Ishikawa (cell line): Measurements from ENCODE around the gene RRP1.

Source experiments
- CREB1 ChIP-seq: IDR thresholded peaks from 2 replicates; pipeline ENCODE4 v1.6.1; 2012; ENCODE audit warnings: low read depth
- EGR1 ChIP-seq: IDR thresholded peaks from 2 replicates; pipeline ENCODE4 v1.6.1; 2012
- EP300 ChIP-seq: IDR thresholded peaks from 2 replicates; pipeline ENCODE4 v1.6.1; 2012; ENCODE audit warnings: borderline replicate concordance
- FOXM1 ChIP-seq: IDR thresholded peaks from 2 replicates; pipeline ENCODE4 v1.6.1; 2012; ENCODE audit warnings: low read depth, borderline replicate concordance
- NFIC ChIP-seq: IDR thresholded peaks from 2 replicates; pipeline ENCODE4 v1.6.1; 2012
- RAD21 ChIP-seq: IDR thresholded peaks from 2 replicates; pipeline ENCODE4 v1.6.1; 2012; ENCODE audit warnings: low read depth
- TAF1 ChIP-seq: IDR thresholded peaks from 2 replicates; pipeline ENCODE4 v1.6.1; 2012; ENCODE audit warnings: low read depth, mild to moderate bottlenecking
- TCF12 ChIP-seq: IDR thresholded peaks from 2 replicates; pipeline ENCODE4 v1.6.1; 2012; ENCODE audit warnings: low read depth
- TEAD4 ChIP-seq: IDR thresholded peaks from 2 replicates; pipeline ENCODE4 v1.6.1; 2012
- YY1 ChIP-seq: IDR thresholded peaks from 2 replicates; pipeline ENCODE4 v1.6.1; 2012; ENCODE audit warnings: low read depth
- ZBTB7A ChIP-seq: IDR thresholded peaks from 2 replicates; pipeline ENCODE4 v1.6.1; 2012; ENCODE audit warnings: low read depth
- TF ChIP-seq, protein P1 (sequence below): IDR thresholded peaks from 2 replicates; pipeline ENCODE4 v1.6.1; 2012
- TF ChIP-seq, protein P2 (sequence below): IDR thresholded peaks from 2 replicates; pipeline ENCODE4 v1.6.1; 2012
- TF ChIP-seq, protein P3 (sequence below): IDR thresholded peaks from 2 replicates; pipeline ENCODE4 v1.6.1; 2012; ENCODE audit warnings: low read depth, mild to moderate bottlenecking

RRP1 gene

DNA sequence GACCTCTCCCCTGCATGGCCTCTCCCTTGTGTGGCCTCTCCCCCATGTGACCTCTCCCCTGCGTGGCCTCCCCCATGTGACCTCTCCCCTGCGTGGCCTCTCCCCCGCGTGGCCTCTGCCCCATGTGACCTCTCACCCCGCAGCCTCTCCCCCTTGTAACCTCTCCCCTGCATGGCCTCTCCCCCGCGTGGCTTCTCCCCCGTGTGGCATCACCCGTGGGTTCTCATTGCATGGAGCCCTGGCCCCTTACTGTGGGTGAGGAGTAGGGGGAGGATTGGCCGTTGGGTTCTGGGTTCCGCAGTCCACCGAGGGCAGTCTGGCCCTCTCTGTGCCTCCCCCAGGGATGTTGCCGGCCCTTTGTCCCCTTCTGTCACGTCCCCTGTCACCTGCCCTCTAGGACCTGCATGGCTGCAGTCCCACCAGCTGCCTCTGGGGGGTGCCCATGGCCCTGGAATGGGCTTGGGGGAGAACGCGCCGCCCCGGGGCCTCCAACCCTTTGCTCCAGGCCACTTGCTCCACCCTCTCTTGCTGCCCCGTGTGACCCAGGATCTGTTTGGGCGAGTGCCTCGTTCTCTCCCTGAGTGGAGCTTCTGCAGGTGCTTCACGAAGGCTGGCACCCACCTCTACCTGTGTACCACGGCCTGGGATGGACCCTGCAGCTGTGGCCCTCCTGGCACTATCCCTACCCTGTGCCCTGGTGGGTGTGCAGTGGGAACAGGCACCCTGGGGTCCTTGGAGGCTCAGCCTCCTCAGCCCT is 21.3 kb downstream of the RRP1 start:
- peak; percentile 96 for TF ChIP-seq RAD21
- TF ChIP-seq ZBTB7A = no peak

DNA sequence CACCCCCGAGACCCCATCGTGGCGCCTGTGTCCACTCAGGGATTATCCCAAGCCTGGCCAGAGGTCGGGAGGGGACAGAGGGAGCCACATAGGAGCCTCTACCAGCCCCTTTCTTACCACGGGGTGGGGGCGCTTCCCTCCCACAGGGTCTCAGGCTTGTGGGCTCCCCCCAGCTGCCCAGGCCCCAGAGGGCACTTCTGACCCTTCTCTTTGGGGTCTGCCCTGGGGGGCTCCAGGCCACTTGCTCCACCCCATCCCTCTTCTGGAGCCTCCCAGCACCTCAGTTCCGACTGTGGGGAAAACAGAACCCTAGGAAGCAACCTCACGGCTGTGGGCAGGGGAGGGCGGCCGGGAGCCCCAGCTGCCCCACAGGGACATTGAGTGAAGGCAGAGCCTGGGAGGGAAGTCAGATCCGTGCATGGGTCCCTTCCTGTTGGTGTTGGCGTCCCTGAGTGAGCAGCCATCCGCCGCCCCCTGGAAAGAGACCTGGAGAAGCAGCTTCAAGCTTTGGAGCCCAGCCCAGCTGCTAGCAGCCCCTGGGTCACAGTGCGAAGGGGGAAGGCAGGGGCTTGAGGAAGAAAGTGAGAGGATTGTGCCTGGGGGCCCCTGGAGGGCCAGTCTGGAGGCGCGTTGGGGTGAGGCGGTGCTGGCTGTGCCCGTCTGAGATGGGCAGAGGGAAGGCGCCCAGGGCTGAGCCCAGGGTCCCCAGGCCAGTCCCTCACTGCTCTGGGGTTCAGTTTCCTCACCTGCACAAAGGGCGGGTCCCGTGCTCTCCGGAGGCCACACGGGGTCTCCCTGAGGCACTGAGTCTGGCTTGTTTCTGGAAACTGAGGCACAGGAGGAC is 22.1 kb downstream of the RRP1 start:
- TF ChIP-seq ZBTB7A = 0 out of 2 replicates have a peak, but pooled peaks have one; percentile 30
- no peak for TF ChIP-seq FOXM1

DNA sequence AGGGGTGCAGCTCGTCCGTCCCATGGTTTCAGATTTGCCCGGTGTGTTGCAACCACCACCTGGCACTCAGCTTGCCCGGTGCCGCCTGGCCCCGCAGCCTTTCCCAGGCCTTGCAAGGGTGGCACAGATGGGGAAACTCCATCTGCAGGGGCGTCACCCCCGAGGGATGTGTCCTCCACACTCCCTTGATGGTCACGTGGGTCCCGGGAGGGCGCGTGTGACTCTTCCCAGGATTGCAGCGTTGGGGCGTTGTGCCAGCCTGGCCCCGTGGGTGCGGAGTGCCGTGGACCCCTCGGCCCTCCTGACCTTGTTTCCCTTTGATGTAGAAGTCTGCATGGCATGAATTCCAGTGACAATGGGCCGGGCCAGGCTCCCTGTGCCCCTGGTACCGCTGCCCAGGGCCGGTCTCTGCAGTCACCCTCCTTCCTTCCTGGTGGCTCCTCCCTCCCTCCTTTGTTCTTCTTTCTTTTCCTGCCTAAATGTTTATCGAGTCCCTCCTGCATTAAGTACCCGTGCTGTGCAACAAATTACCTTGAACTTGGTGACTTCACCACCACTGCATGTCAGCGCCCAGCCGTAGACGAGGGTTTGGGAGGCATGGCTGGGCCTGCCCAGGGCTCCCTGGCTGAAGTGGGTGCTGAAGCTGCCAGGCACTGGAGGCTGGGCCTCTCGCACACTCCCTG is 22.9 kb downstream of the RRP1 start:
- peak; percentile 29; the same call in 1 of the 2 replicates for TF ChIP-seq ZBTB7A
- no peak for TF ChIP-seq TCF12
- TF ChIP-seq, protein P1, sequence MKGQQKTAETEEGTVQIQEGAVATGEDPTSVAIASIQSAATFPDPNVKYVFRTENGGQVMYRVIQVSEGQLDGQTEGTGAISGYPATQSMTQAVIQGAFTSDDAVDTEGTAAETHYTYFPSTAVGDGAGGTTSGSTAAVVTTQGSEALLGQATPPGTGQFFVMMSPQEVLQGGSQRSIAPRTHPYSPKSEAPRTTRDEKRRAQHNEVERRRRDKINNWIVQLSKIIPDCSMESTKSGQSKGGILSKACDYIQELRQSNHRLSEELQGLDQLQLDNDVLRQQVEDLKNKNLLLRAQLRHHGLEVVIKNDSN = peak; percentile 61

DNA sequence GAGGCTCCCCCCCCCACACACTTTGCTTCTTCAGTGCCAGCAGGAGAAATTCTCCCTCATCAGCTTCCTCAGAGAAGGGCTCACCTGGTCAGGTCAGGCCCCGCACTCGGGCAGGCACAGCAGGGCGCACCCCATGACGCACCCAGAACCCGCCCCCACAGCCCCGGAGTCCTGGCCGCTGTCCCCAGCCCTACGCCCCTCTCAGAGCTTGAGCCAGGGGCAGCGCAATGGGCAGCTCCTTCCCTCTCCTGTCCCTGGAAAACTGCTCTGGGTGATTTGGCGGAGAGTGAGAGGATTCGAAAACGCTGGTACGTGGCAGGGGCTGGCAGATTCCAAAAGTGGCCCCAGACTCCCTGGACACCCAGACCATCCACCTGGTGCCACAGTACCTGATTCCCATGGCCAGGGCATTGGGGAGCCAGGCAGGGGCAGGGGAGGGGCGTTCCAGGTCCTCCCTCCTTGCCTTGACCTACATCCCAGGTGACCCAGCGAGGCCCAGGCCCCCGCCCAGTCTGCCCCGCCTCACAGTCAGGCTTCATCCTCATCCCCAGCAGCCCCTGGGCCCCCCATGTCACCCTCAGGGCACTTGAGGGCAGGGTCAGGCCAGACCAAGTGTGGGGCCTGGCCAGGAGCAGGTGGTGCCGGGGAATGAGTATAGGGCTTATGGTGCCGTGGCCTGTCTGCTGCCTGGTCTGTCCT is 23.7 kb downstream of the RRP1 start:
- TF ChIP-seq, protein P1 = no peak
- TF ChIP-seq TCF12 (no peak), FOXM1 (no peak), TAF1 (no peak), EP300 (no peak), TEAD4 (no peak), YY1 (no peak), RAD21 (no peak), CREB1 (no peak), ZBTB7A (0 out of 2 replicates have a peak, but pooled peaks have one; percentile 68), EGR1 (peak; percentile 24; the same call in 1 of the 2 replicates)
- TF ChIP-seq, protein P2, sequence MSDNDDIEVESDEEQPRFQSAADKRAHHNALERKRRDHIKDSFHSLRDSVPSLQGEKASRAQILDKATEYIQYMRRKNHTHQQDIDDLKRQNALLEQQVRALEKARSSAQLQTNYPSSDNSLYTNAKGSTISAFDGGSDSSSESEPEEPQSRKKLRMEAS = no peak

DNA sequence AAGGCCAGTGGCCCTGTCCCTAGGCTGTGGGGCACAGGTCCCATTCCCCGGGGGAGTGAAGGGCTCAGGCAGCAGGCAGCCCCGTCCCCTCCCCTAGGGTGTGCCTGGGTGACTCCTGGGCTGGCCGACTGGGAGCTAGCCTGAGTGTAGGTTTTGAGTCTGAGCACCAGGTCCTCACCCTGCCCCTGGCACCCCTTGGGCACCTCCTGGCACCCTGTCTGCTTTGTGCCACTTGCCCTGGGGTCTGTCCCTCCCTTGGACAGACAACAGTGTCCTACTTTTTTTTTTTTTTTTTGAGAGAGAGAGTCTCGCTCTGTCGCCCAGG is 24.2 kb downstream of the RRP1 start:
- TF ChIP-seq, protein P2 = no peak
- TF ChIP-seq, protein P3, sequence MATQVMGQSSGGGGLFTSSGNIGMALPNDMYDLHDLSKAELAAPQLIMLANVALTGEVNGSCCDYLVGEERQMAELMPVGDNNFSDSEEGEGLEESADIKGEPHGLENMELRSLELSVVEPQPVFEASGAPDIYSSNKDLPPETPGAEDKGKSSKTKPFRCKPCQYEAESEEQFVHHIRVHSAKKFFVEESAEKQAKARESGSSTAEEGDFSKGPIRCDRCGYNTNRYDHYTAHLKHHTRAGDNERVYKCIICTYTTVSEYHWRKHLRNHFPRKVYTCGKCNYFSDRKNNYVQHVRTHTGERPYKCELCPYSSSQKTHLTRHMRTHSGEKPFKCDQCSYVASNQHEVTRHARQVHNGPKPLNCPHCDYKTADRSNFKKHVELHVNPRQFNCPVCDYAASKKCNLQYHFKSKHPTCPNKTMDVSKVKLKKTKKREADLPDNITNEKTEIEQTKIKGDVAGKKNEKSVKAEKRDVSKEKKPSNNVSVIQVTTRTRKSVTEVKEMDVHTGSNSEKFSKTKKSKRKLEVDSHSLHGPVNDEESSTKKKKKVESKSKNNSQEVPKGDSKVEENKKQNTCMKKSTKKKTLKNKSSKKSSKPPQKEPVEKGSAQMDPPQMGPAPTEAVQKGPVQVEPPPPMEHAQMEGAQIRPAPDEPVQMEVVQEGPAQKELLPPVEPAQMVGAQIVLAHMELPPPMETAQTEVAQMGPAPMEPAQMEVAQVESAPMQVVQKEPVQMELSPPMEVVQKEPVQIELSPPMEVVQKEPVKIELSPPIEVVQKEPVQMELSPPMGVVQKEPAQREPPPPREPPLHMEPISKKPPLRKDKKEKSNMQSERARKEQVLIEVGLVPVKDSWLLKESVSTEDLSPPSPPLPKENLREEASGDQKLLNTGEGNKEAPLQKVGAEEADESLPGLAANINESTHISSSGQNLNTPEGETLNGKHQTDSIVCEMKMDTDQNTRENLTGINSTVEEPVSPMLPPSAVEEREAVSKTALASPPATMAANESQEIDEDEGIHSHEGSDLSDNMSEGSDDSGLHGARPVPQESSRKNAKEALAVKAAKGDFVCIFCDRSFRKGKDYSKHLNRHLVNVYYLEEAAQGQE = no peak

DNA sequence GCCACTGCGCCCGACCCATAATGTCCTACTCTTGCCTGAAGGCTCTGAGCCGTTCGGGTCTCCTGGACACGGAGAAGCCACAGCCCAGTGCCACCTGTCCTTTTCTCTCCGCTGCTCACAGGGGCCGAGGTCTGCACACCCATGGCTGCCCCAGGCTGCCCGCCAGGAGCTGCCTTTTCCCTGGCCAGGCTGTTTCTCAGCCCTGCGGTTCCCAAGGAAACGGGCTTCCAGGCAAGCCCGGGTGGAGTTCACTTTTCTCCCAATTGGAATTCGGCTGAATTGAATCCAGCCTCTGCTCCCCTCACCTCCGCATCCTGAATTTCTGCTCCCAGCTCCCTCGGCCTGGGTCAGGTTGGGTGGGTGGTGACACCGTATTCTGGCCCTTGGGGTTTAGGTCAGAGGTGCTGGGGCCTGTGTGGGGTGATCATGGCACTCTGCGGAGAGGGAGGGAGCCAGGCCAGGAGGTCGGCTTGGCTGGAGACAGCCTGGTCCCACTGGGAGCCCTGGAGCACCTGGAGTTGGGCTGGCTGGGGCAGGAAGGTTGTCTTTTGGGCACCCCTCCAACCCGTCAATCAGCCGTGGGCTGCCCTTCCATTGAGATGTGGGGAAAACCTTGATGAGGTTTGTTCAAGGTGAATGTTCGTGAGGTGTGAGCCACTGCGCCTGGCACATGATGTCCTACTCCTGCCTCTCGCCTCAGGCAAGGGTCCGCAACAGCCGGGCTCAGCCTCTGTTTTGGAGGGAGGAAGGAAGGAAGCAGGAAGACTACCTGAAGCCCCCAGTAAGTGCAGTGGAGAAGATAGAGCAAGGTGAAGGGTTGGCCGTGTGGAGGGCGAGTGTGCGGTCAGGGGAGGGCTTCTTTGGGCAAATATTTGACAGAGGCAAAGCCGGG is 25.1 kb downstream of the RRP1 start:
- TF ChIP-seq, protein P2 = 0 out of 2 replicates have a peak, but pooled peaks have one; percentile 21
- no peak for TF ChIP-seq TAF1
- peak; percentile 20; the same call in 1 of the 2 replicates for TF ChIP-seq EP300

DNA sequence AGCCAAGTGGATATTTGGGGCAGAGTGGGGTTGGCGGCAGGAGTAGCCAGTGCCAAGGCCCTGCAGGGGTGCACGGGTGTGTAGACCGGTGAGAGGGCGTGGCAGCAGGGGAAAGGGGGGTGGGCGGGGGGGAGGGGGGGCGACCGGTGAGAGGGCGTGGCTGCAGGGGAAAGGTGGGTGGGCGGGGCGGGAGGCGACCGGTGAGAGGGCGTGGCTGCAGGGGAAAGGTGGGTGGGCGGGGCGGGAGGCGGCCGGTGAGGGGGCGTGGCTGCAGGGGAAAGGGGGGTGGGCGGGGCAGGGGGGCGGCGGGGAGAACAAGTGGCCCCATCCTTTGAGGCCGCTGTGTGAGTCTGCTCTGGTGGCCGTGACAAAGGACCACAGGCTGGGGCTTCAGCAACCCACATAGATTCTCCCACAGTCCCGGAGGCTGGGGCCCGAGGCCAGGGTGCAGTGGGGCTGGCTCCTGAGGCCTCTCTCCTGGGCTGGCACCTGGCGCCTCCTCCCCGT is 25.8 kb downstream of the RRP1 start:
- TF ChIP-seq NFIC (peak; percentile 35), ZBTB7A (no peak)
- TF ChIP-seq, protein P1 = no peak
